ENCODE data around the gene NEDD8.

GRCh38 chr14:24185741-24186140 lies 46.4 kb downstream of the NEDD8 start:
- TF ChIP-seq, protein P1, sequence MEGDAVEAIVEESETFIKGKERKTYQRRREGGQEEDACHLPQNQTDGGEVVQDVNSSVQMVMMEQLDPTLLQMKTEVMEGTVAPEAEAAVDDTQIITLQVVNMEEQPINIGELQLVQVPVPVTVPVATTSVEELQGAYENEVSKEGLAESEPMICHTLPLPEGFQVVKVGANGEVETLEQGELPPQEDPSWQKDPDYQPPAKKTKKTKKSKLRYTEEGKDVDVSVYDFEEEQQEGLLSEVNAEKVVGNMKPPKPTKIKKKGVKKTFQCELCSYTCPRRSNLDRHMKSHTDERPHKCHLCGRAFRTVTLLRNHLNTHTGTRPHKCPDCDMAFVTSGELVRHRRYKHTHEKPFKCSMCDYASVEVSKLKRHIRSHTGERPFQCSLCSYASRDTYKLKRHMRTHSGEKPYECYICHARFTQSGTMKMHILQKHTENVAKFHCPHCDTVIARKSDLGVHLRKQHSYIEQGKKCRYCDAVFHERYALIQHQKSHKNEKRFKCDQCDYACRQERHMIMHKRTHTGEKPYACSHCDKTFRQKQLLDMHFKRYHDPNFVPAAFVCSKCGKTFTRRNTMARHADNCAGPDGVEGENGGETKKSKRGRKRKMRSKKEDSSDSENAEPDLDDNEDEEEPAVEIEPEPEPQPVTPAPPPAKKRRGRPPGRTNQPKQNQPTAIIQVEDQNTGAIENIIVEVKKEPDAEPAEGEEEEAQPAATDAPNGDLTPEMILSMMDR (IDR thresholded peaks at IDR 0.05) = no peak
- TF ChIP-seq POLR2A (IDR thresholded peaks at IDR 0.05) = no peak

Data from uterus (tissue), 2 donors.